Mammary epithelial cell (primary cell): Measurements from ENCODE around the gene CD226.

Experiments
- CTCF ChIP-seq, 2 donors: IDR thresholded peaks in 1 of 2; conservative IDR thresholded peaks in 1 of 2; 2 replicates each; pipeline ENCODE4 v1.5.1; 2011 to 2012; ENCODE audit warnings: inconsistent platforms in 2 of 2, low read length in 2 of 2, mild to moderate bottlenecking in 2 of 2, control low read depth in 1 of 2, low read depth in 1 of 2; ENCODE audit not compliant: insufficient read depth in 1 of 2; ENCODE audit errors: extremely low read depth in 1 of 2
- EZH2 ChIP-seq: IDR thresholded peaks from 2 replicates; pipeline ENCODE4 v1.6.1; 2012; ENCODE audit warnings: low read length, inconsistent platforms, borderline replicate concordance

DNA sequence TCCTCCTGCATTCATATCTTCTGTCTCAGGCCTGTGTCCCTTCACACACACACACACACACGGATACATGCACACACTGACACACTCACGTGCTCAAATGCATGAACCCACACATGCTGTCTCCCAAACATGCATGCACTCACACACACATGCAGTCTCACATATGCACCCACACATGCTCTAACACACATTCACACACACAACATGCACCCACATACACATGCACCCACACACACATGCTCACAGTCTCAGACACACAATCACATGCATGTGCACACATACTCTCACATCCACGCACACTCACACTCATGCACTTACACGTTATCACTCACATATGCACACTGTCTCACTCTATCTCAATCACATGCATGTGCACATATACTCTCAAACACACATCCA lies 1.9 kb upstream of the CD226 start:
- TF ChIP-seq EZH2 (no peak), CTCF (conservative IDR thresholded peaks at IDR 0.05 in 1 of 2, IDR thresholded peaks at IDR 0.05 in 1 of 2; ENCODE audit: extremely low read depth in 1 of 2, insufficient read depth in 1 of 2, low read depth in 1 of 2, low read length in 2 of 2) (no peak)
